Cerebellar nuclear complex (tissue), 1 donor: ENCODE data around the gene XRCC4.
"Not testable (repeated sequence)": the region's sequence is repeated elsewhere in the genome, so short reads cannot be mapped to it uniquely, and the experiment has no call there.

Source experiments
- DNase-seq, 2 experiments: peaks; one replicate each; lab custom pipeline; 2025; lab: John Stamatoyannopoulos, UW

XRCC4 gene

DNA sequence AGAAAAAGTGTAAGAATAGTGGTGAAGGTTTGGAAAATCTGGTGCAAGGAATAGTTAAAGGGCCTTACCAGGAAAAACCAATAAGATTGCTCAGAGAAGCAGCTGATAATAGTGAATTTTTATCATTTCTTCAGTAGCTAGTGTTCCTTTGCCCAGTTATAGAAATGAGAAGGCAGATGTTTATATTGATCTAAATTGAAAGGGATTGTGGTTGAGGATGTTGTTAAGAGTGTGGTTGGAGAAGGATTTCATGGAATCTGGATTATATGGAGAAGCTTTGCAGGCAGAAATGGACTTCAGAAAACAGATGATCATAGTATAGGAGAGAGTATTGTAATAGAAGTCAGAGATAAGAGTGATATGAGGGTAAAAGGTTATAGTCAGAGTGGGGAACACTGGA, 102.6 kb downstream of the XRCC4 start:
- DNase-seq: no peak

DNA sequence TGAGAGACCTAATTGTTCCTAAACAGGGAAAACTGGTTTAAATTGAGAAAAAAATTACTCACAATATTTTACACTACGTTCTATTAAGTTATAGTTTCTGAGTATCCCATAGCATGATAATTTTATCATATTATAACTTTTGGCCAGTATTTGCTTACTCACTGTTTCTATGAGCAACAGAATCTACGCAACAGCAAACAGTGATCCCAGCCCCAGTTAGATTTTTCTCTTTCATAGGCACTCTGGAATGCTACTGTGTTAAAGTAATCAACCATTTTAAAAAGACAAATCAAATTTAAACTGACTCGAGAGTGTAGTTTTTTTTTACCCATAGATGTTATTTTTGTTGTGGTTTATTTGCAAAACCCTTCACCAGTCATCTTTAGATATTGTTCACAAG, 107.2 kb downstream of the XRCC4 start:
- DNase-seq: no peak

DNA sequence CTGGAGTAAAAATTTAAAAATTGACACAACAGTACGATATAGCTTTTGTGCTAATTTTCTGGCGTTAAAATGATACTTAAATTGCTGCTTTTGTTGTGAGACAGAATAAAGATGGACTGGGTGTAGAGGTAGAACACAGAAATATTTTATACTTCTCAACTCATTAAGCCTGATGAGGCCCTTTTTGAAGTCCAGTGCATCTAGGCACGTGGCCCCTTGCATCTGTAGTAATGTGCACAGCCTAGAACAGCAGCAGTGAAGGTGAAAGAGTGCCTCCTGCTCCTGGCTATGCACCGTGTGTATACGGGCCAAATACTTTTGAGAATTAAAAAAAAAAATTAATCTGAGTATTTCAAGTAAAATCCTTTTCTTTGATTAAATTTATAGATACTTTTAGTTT, 115.6 kb downstream of the XRCC4 start:
- no peak for DNase-seq

DNA sequence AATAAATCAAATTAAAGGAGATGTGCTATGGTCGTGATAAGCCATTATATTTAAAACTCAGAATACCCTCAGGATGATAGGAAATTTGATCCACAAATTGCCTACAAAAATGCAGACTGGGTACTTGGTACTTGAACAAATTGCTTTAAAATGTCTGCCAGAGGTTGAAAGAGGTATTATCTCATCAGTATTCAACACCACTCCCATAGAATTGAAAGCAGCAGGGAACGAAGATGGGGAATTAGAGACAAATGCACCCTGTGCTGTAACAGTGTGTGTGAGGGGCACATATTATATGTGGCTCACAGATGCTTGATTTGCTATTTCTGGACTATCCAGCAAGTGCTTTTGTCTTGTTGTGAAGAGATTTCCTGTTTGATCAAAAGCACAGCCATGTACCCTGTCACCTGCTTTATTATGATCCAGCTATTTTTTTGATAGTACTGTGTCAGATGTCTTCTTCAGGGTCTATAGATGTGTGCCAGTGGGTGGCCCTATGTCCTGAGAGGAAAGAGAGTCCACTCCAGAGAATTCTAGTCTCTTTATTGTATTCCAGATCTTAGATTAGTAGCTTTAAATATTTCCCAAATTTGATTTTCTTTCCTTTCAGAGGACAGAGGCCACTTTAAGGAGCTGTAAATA, 120.1 kb downstream of the XRCC4 start:
- DNase-seq: no peak

DNA sequence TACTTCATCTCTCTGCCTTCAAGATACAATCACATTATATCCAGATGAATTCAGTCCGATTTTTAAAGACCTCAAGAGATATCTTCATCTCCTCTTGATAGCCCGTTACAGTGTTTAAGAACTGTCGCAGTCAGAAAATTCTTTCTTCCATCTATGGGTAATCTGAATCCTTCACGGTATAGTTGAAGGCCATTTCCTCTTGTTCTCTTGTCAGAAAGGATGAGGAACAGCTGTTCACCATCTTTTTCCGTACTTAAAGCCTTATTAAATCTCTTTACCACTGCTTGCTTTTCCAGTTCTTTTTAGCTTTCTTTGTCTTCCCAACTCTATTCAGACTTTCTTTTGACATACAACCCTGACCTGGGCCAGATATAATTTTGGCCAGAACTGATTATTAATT, 121.8 kb downstream of the XRCC4 start:
- no peak for DNase-seq

DNA sequence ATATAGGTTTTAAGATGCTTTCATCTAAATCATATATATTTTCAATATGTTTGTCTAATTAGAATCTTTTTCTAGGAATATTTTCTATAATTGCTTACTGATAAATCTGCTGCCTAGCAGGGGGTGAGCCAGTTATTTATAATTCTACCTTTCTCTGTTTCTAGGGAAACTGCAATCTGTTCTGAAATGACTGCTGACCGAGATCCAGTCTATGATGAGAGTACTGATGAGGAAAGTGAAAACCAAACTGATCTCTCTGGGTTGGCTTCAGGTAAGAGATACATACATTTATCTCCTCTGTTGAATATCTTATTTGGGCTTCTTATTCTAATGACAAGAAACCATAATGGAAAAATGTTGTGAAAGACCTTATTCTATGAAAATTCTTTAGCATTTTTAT, 127.3 kb downstream of the XRCC4 start:
- no peak for DNase-seq

DNA sequence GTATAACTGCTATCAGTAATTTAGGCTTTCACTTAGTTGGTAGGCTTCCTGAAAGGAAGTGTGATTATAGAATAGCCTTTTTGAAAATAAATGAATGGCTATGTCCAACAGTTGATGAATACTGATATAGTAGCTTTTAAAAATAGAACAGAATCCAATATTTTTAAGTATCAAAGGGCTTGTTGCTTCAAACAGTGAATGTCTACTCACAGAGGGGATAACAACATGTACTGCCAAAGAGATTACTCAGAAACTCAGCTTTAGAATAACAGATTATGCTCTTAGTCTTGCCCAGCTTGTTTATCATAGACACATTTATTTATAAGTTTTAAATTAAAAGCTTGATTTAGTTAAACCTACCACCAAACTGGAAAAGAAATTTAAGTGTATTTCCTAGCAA, 132.6 kb downstream of the XRCC4 start:
- no peak for DNase-seq

DNA sequence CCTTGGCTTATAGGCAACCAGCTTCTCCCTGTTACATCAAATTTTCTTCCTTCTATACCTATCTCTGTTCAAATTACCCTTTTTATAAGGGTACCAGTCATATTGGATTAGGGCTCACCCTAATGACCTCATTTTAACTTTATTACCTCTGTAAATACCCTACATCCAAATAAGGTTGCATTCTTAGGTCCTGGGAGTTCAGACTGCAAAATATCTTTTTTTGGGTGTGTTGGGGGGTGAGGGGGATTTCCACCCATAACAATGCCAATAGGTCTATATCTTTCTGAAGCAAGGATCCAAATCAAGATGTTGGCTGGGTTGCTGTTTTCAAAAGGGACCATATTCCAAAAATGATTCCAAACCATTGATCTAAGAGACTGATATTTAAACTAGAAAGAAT, 141.7 kb downstream of the XRCC4 start:
- no peak for DNase-seq

DNA sequence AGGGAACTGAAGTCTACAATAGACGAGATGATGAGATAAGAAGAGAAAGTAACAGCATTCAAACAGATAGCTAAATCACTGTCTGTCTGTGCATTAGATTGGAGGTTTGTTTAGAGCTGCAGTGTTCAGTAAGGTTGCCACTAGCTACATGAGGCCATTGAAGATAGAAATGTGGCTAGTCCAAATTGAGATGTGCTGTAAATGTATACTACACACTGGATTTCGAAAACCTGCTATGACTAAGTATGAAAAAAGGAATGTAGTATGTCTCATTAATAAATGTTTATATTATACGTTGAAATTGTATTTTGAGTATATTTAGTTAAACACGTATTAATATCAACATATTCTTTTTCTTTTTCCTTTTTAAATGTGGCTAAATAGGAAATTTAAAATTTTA, 142.1 kb downstream of the XRCC4 start:
- DNase-seq: no peak

DNA sequence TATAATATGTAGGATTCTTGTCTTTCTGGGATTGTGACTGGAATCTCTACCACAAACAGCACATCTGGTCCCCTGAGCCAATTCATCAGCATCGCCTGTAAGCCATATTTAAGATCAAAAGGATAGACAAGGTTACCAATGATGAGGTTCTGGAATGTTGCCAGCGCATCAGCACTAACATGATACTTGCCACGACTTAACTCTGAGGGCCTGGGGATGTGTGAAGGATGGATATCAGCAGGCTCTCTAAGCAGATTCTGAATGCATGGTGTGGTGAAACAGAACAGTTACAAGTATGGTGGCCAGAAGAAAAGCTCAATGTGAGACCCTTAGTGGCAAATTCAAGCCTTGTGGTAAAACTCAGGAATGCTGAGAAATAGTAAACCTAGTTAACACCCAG, 143.0 kb downstream of the XRCC4 start:
- DNase-seq: no peak

DNA sequence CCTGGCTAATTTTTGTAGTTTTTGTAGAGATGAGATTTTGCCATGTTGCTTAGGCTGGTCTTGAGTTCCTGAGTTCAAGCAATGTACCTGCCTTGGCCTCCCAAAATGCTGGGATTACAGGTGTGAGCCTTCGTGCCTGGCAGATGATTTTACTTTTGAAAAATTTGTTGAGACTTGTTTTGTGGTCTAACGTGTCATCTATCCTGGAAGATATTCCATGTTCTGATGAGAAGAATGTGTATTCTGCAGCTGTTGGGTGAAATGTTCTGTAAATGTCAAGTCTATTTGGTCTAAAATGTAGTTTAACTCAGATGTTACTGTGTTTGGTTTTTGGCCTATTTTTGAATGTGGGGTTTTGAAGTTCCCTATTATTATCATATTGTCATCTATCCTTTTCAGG, 145.6 kb downstream of the XRCC4 start:
- no peak for DNase-seq

DNA sequence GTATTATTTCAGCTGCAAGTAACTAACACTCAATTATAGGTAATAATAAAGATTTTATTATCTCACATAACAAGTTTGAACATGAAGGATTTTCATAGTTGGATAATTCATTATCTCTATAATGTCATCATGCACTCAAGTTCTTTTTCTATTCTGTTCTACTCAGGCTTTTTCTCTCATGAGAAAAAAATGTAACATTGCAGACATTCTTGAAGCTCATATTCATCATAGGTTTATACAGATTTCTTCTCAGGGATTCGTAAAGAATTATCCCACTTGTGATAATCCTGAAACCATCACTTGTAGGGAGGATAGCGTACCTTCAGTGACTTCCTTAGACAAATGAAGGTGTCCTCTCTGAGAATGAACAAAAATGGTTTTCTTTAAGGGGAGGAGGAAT, 150.3 kb downstream of the XRCC4 start:
- DNase-seq: no peak

DNA sequence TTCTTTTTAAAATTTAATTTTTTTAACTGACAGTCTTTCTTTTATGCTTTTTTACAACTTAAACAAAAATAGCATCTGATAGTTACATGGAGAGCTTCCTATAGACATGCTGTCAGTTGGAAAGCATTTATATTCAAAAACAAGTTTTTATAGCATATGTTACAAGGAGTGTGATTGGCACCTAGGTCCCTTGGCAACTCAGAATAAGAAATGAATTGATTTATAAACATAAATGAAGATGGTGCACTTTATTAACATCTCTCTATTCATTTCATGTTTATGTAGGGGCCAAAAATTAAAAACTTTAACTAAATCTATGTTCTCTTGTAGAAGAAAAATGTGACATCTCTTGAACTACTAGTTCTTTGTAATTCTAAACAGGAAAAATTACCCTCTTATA, 153.2 kb downstream of the XRCC4 start:
- DNase-seq: no peak

DNA sequence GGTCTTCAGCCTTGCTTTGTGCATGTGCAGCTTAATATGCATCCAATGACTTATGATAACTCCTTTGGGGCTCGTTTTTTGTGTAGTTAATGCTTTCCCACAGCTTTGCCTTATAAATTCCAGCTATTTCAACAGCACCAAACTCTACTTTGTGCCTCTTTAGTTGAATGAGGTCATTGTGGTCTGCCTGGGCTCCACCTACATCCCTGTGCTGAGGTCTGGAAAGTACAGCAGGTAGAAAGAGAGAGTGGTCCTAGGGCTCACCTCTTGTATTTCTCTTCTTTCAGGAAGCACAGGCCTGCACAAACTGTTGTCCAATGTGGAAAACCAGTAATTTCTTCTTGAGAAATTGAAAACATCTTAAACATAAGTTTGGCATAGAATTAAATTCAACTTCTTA, 167.2 kb downstream of the XRCC4 start:
- DNase-seq: no peak

DNA sequence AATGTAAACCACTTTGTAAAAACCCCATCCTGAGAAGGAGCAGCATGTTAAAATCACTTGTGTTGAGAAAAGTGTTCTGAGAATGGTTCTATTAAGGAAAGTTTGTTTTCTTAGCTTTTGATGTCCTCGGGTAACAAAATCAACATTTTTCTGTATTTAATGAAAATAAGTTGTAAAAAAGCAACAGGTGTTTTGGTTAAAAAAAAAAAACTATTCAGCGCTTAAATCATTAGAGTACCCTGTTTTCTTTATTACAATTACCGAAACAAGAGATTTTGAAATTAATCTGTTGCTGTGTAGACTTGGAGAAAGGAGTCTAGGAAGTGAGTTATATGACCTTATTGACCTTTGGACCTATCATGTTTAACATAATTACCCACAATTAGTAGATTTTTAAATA, 167.7 kb downstream of the XRCC4 start:
- DNase-seq: no peak

DNA sequence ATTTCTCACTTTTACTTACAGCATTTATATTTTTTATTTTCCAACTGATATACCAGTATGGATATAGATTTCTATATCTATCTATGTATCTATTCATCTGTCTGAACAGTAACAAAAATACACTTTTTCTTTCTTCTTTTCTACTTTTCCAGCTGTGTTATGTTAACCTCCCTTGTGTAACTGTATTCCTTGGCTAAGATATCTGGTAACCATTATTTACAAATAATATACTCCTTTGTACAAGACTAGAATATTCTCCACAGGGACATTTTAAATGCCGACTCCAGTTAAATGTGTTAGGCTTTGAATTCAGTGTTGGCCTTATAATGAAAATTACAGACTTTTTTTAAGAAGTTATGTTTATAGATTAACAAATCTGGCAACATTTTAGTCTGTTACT, 168.7 kb downstream of the XRCC4 start:
- DNase-seq: no peak

DNA sequence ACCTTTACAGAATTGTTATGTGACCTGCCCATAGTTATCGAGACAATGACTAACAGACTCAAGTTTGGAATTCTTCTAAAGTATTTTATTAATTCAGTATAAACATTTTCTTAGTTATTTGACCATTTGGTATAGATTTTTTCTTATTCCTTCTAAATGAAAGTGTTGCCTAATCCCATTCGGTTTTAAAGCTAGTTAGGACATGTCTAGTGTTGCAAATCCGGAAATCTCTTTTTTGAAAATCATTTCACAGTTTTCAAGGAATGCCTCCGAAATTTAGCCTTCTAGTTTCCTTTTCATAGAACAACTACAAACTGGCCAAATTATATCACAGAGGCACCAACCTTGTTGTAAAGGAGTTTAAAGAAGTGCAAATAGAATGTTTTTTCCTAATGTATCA, 171.8 kb downstream of the XRCC4 start:
- no peak for DNase-seq

DNA sequence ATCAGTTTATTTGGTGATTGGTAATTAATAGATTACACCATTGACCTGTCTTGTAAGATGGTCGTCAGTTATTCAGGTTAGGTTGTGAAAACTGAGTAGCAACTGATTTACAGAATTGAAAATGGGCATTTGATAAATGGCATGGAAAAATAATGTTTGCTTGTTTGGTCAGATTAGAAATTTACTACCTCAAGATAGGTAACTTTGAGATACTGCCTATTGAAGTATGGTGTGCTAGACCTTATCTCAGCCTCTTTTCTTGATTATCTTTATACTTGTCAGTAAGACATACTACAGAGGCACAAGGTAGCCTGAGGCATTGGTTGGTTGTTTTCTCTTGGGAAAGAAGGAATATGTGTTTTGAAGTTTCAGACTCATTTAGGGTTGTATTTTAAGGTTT, 174.5 kb downstream of the XRCC4 start:
- no peak for DNase-seq

DNA sequence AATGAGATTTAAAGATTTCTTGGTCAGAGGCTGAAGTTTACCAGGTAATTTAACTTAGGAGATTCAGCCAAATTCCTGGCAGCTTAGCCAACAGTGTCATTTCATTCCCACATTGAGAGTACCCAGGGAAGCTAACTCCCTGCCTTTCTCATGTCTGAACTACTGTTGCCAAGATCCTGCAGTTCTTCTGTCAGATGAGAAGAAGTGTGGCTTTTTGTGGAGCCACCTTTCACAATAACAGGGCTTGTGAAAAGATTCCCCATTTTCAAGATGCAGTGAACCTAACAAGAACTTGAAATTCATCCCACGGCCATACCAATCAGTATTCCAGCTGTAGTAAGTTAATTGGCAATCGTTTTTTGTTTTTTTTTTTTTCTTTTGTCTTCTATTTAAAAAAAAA, 176.4 kb downstream of the XRCC4 start:
- no peak for DNase-seq

DNA sequence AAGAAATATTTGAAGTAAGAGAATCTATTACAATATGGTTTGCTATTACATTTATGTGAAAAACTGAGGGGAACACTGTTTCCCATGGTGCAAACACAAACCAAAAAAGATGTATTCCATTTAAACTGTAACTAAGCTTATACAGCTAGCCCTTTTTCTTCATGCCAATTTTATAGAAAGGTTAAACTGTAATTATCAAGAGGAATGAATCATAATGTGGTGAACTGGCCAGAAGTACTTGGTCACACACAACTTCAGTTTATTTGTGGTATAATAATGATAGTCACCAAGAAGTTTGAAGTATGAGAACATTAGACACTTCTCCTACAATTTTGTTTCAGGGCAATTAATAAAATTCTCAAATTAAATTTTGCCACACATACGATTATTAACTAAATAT, 177.9 kb downstream of the XRCC4 start:
- DNase-seq: no peak

DNA sequence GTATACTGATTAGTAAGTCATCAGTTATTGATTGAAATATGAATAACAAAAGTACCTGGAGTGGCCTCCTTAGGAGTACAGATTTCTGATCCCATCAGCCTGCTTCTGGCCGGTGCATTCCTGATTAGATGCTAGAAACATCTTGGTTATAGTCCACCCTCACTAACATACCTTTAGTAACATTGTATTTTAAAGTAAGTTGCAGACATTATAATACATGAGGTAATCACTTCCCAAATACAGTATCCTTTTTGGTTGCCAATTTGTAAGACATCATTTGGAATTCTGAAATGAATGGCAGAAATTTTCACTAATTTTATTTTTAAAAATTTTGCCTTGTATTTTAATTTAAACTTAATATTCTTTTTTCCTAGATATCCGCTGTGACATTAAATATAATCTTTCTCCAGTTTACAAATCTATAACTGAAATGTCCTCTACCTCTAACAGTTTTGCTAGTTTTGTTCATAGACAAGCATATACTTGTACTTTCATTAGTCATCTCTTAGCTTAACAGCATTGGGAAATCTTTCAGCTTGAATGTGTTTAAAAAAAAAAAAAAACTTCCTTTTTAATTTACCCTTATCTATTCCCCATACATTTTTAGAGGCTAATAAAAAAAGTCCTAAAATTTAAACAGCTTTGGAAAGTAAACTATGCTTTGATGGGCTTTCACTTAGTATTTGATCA, 178.9 kb downstream of the XRCC4 start:
- DNase-seq: no peak

DNA sequence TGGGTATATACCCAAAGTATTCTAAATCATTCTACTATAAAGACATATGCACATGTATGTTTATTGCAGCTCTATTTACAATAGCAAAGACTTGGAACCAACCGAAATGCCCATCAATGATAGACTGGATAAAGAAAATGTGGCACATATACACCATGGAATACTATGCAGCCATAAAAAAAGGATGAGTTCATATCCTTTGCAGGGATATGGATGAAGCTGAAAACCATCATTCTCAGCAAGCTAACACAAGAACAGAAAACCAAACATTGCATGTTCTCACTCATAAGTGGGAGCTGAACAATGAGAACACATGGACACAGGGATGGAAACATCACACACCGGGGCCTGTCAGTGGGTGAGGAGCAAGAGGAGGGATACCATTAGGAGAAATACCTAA, 180.3 kb downstream of the XRCC4 start:
- not testable (repeated sequence) for DNase-seq

DNA sequence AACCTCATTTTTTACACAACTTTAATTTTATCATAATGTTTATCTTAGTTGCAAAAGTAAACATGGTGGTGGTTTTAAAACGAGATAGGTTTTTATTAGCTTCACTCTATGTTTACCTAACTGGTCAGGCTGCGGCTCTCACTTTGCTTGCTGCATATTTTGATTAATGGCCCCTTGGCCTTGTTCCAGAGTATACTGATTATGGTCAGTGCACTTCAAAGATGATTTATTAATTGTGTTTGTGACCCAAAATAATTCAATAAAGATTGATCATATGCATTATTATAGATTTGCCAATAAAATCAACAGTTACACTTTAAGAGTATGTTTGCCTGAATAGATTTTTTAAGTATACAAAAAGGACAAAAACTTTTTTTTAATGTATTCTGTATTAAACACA, 188.0 kb downstream of the XRCC4 start:
- no peak for DNase-seq

DNA sequence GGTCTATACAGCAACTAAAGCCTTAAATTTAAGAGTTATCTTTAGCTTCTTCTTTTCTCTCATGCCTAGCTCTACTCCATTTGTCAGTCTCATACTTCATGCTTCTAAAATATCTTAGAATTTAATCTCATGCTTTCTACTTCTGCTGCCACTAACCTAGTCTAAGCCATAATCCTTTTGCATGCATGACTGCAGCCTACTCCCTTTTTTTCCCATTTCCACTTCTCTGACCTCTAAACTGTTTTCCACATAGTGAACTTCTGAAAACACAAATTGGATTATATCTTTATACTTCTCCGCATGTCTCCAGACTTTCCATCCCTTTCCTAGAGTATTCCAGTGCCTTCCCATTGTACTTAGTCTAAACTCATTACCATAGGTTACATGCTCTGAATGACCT, 193.0 kb downstream of the XRCC4 start:
- DNase-seq: no peak
